K562 (cell line): ENCODE results near the gene PPP1R1C. TPM values are rescaled to one million over a fixed set of nuclear protein-coding genes. Genes with fewer than 3 reads are reported as not detected.
A peak's percentile ranks its signal among the peaks of the same experiment; 100 is the strongest.

Experiments
- ATAC-seq: fragments of 200-7000 bp; cut with Tn5 transposase; 3 replicates; pipeline ENCODE4 v1.9.1; 2020; ENCODE audit warnings: moderate library complexity
- BruUV-seq: library from RNA; stranded (reverse); fragments of 400-500 nt; replicated peaks from 2 replicates; lab custom pipeline; 2021; lab: Mats Ljungman, UMichigan
- CTCF ChIA-PET: fragments of 300-600 bp; formaldehyde crosslinking; extraction: SDS; loops from one replicate; lab custom pipeline; 2021; ENCODE audit warnings: low intra/inter-chr PET ratio; lab: Yijun Ruan, JAX
- POLR2A ChIA-PET: fragments of 300-600, 350-650 bp; sonication (Branson Sonifier 250); formaldehyde crosslinking; extraction: SDS; loops from one replicate; lab custom pipeline; 2021; ENCODE audit warnings: antibody characterized with exemption, inconsistent platforms; lab: Yijun Ruan, JAX
- DNase-seq, 4 experiments: peaks; one replicate each; pipeline versions ENCODE4 v3.0.0 to v3.0.0-alpha.2; 2011 to 2018; ENCODE audit warnings: low spot score in 3 of 4, mixed read lengths in 3 of 4; ENCODE audit errors: extremely low read depth in 1 of 4
- FAIRE-seq: peaks from 2 replicates; lab custom pipeline; 2011; peaks lifted over from hg19 to GRCh38; lab: Jason Lieb, UNC
- H2AFZ ChIP-seq: 2 replicates; pipeline ENCODE4 v1.6.0; 2011; ENCODE audit warnings: low read depth, low read length, control low read depth, inconsistent platforms
- H3K27ac ChIP-seq: fragments of 200-600 bp; 3 replicates; pipeline ENCODE4 v1.8.0; 2011; ENCODE audit warnings: low read depth, mild to moderate bottlenecking, control low read depth, inconsistent platforms, low read length, moderate library complexity, mixed read lengths; ENCODE audit errors: extremely low read depth
- H3K27me3 ChIP-seq, 2 experiments: fragments of 300-600 bp in 1 of 2; 2 replicates in 1 of 2; 3 replicates in 1 of 2; pipeline versions ENCODE4 v1.6.0 to v1.8.0; 2011; ENCODE audit warnings: inconsistent platforms in 2 of 2, low read length in 2 of 2, mild to moderate bottlenecking in 1 of 2, mixed read lengths in 1 of 2, moderate library complexity in 1 of 2; ENCODE audit not compliant: control insufficient read depth in 2 of 2, insufficient read depth in 2 of 2
- H3K36me3 ChIP-seq: fragments of 300-600 bp; 3 replicates; pipeline ENCODE4 v1.8.0; 2011; ENCODE audit warnings: mild to moderate bottlenecking, low read length, inconsistent platforms; ENCODE audit not compliant: control insufficient read depth, insufficient read depth
- H3K4me1 ChIP-seq, 2 experiments: fragments of 200-600 bp in 1 of 2; replicated peaks in 1 of 2; 2 replicates in 1 of 2; 3 replicates in 1 of 2; pipeline versions ENCODE4 v1.5.1 to v1.8.0; 2011; ENCODE audit warnings: inconsistent platforms in 2 of 2, low read length in 2 of 2, mild to moderate bottlenecking in 1 of 2, mixed read lengths in 1 of 2, moderate library complexity in 1 of 2; ENCODE audit not compliant: control insufficient read depth in 2 of 2, insufficient read depth in 2 of 2
- H3K4me2 ChIP-seq: 2 replicates; pipeline ENCODE4 v1.6.1; 2011; ENCODE audit warnings: low read length, control low read depth, inconsistent platforms, mixed read lengths; ENCODE audit not compliant: insufficient read depth
- H3K4me3 ChIP-seq: fragments of 200-600 bp; sonication (generic), shearing (Covaris generic); 2 replicates; pipeline ENCODE4 v1.5.1; 2016; ENCODE audit warnings: control low read depth, inconsistent platforms
- H3K79me2 ChIP-seq: fragments of 200-600 bp; 3 replicates; pipeline ENCODE4 v1.8.0; 2011; ENCODE audit warnings: low read length, inconsistent platforms; ENCODE audit not compliant: control insufficient read depth, insufficient read depth
- H3K9ac ChIP-seq, 2 experiments: 2 replicates each; pipeline versions ENCODE4 v1.6.0 to v1.6.1; 2011; ENCODE audit warnings: low read depth in 2 of 2, low read length in 2 of 2, control low read depth in 1 of 2, inconsistent platforms in 1 of 2, mild to moderate bottlenecking in 1 of 2, mixed read lengths in 1 of 2; ENCODE audit not compliant: insufficient read depth in 1 of 2
- H3K9me1 ChIP-seq: one replicate; pipeline ENCODE4 v1.6.0; 2011; ENCODE audit warnings: inconsistent platforms, mild to moderate bottlenecking, low read length, moderate library complexity; ENCODE audit not compliant: control insufficient read depth, insufficient read depth
- H3K9me3 ChIP-seq: replicated peaks from 2 replicates; pipeline ENCODE4 v1.5.1; 2011; ENCODE audit warnings: low read depth, low read length, inconsistent platforms; ENCODE audit not compliant: control insufficient read depth, insufficient read depth
- H4K20me1 ChIP-seq: replicated peaks from 2 replicates; pipeline ENCODE4 v1.6.1; 2011; ENCODE audit warnings: low read length, inconsistent platforms, mixed read lengths; ENCODE audit not compliant: control insufficient read depth, insufficient read depth
- PATZ1 ChIP-seq: fragments of 250-450 bp; sonication (Bioruptor Pico); IDR thresholded peaks from 2 replicates; pipeline ENCODE4 v1.5.0; 2020; ENCODE audit warnings: mild to moderate bottlenecking, borderline replicate concordance
- ZFP30 ChIP-seq: fragments of 250-450 bp; sonication (Bioruptor Pico); IDR thresholded peaks from 2 replicates; pipeline ENCODE4 v1.8.0; 2022; ENCODE audit warnings: moderate library complexity, mild to moderate bottlenecking, inconsistent platforms, borderline replicate concordance
- WGBS: fragments of 100-300 bp; shearing (Covaris generic); methylation state at CpG from one replicate; pipeline ENCODE4 v1.1.6; 2016; ENCODE audit warnings: low coverage, mixed read lengths; ENCODE audit not compliant: insufficient coverage; ENCODE audit errors: missing lambda C conversion rate; 5-methylcytosine and 5-hydroxymethylcytosine counted together
- in situ Hi-C: fragments of 300-500 bp; cut with MboI; formaldehyde crosslinking; loops from 4 replicates; pipeline ENCODE4 v1.15.0; 2018; ENCODE audit warnings: inconsistent platforms, mixed read lengths
- intact Hi-C: fragments of 100-400 bp; cut with micrococcal nuclease; formaldehyde crosslinking; loops from 2 replicates; pipeline ENCODE4 v1.14.2; 2022
- polyA plus RNA-seq, 8 experiments: library from polyadenylated mRNA; depleted of rRNA in 4 of 8; stranded (reverse) in 5 of 8; unstranded in 3 of 8; fragments of >200 nt; fragmentation: Nextera tagmentation in 2 of 8; fragmentation: Illumina TruSeq in 1 of 8; extraction: Ambion mirVana in 2 of 8; extraction: Trizol in 1 of 8; gene quantifications; 2 replicates each; pipeline versions ENCODE4 v1.2.1 to v1.2.3, GENCODE V29; 2011 to 2014; ENCODE audit warnings: inconsistent platforms in 1 of 8, missing spikeins in 1 of 8
- total RNA-seq, 7 experiments: library from RNA; depleted of rRNA in 6 of 7; stranded (reverse); fragments of >200 nt in 6 of 7; fragmentation: Illumina TruSeq in 2 of 7; extraction: Trizol in 2 of 7; gene quantifications; 2 replicates each; pipeline versions ENCODE4 v1.2.1 to v1.2.3, GENCODE V29; 2011 to 2021; ENCODE audit warnings: low replicate concordance in 1 of 7
- TF ChIP-seq, protein P1 (sequence below): fragments of 450-650 bp; IDR thresholded peaks from 2 replicates; pipeline ENCODE4 v1.6.1; 2016; ENCODE audit warnings: mild to moderate bottlenecking

The PPP1R1C gene
- total and polyA plus RNA-seq, 9 of the 15 experiments (the other 6 are each of a cell fraction or from before 2014, with no cell fraction given): 0.09 to 0.64 (median 0.40) TPM; not detected in 2

- Histone ChIP-seq H2AFZ (no peak overlapping the region), H3K9me1 (no peaks in the 10 kb centered on the region), H3K36me3 (no peaks in the 10 kb centered on the region), H3K27me3 (no peaks in the 10 kb centered on the region), H3K9ac (no peak overlapping the region), H3K79me2 (no peaks in the 10 kb centered on the region), H3K4me2 (no peak overlapping the region), H4K20me1 (no peaks in the 10 kb centered on the region), H3K4me3 (no peak overlapping the region), H3K9me3 (no peaks in the 10 kb centered on the region), H3K4me1 (no peaks in the 10 kb centered on the region), H3K27ac (no peak overlapping the region)
- in situ Hi-C loops (no loop called here), intact Hi-C loops (no loop called here)
- FAIRE-seq (peak; percentile 42), DNase-seq (no peak), ATAC-seq (no peak)
- ChIA-PET CTCF (no interaction called here), POLR2A (no interaction called here)
- no TSS peak for BruUV-seq
- WGBS: 0% methylated on average over 1 of the region's 1 CpG
- TF ChIP-seq ZFP30 (CRISPR knock-in tag): no peak
- TF ChIP-seq, protein P1, sequence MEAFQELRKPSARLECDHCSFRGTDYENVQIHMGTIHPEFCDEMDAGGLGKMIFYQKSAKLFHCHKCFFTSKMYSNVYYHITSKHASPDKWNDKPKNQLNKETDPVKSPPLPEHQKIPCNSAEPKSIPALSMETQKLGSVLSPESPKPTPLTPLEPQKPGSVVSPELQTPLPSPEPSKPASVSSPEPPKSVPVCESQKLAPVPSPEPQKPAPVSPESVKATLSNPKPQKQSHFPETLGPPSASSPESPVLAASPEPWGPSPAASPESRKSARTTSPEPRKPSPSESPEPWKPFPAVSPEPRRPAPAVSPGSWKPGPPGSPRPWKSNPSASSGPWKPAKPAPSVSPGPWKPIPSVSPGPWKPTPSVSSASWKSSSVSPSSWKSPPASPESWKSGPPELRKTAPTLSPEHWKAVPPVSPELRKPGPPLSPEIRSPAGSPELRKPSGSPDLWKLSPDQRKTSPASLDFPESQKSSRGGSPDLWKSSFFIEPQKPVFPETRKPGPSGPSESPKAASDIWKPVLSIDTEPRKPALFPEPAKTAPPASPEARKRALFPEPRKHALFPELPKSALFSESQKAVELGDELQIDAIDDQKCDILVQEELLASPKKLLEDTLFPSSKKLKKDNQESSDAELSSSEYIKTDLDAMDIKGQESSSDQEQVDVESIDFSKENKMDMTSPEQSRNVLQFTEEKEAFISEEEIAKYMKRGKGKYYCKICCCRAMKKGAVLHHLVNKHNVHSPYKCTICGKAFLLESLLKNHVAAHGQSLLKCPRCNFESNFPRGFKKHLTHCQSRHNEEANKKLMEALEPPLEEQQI: no peak
Measured at GRCh38 chr2:182018218-182018617, 32.6 kb downstream of the PPP1R1C start.

- no peak overlapping the region for H2AFZ ChIP-seq
- no peak overlapping the region for H3K4me2 ChIP-seq
- H3K9me1 ChIP-seq: no peaks in the 10 kb centered on the region
- intact Hi-C loops (no loop called here), in situ Hi-C loops (no loop called here)
- 0% methylated on average over 2 of the region's 2 CpGs for WGBS
- H3K9ac ChIP-seq: no peak overlapping the region
- no peaks in the 10 kb centered on the region for H3K79me2 ChIP-seq
- no TSS peak for BruUV-seq
- no peak overlapping the region for H3K4me3 ChIP-seq
- no peaks in the 10 kb centered on the region for H3K4me1 ChIP-seq
- POLR2A ChIA-PET: no interaction called here
- DNase-seq: no peak
- no peaks in the 10 kb centered on the region for H3K9me3 ChIP-seq
- no peak overlapping the region for H3K27ac ChIP-seq
- ATAC-seq: no peak
- CTCF ChIA-PET: no interaction called here
- no peaks in the 10 kb centered on the region for H4K20me1 ChIP-seq
- H3K36me3 ChIP-seq: no peaks in the 10 kb centered on the region
- no peaks in the 10 kb centered on the region for H3K27me3 ChIP-seq
- no peak for FAIRE-seq
- no peak for TF ChIP-seq PATZ1
Measured at GRCh38 chr2:182019731-182020130, 34.1 kb downstream of the PPP1R1C start.
